ES-I3 (cell line): ENCODE measurements around the gene NMU.
"Not testable (repeated sequence)": the region's sequence is repeated elsewhere in the genome, so short reads cannot be mapped to it uniquely, and the experiment has no call there.

Source experiments
- H3K36me3 ChIP-seq: 2 replicates; pipeline ENCODE4 v1.6.1; 2013; ENCODE audit warnings: mild to moderate bottlenecking, low read length, control low read depth, moderate library complexity; ENCODE audit not compliant: insufficient read depth
- H3K4me1 ChIP-seq: 2 replicates; pipeline ENCODE4 v1.6.1; 2013; ENCODE audit warnings: mild to moderate bottlenecking, control low read depth, low read length; ENCODE audit not compliant: insufficient read depth
- H3K9ac ChIP-seq: 2 replicates; pipeline ENCODE4 v1.6.1; 2013; ENCODE audit warnings: low read depth, mild to moderate bottlenecking, low read length, moderate library complexity
- H3K9me3 ChIP-seq: 2 replicates; pipeline ENCODE4 v1.6.1; 2013; ENCODE audit warnings: mild to moderate bottlenecking, low read length, moderate library complexity; ENCODE audit not compliant: control insufficient read depth, insufficient read depth

NMU gene, protein sequence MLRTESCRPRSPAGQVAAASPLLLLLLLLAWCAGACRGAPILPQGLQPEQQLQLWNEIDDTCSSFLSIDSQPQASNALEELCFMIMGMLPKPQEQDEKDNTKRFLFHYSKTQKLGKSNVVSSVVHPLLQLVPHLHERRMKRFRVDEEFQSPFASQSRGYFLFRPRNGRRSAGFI

GRCh38 chr4:55635741-55636655 is at the start of gene NMU:
Gene NMU, minus strand, starts transcription at chr4:55636298. Its CDS starts 106 bp downstream, at chr4:55636192.
- H3K9ac ChIP-seq = peak within 1 kb of the TSS; percentile 60
- H3K36me3 ChIP-seq = no peaks in the 10 kb centered on the region
- H3K4me1 ChIP-seq = peaks cover 27% of the 10 kb centered on the region
- H3K9me3 ChIP-seq = no peaks in the 10 kb centered on the region

DNA sequence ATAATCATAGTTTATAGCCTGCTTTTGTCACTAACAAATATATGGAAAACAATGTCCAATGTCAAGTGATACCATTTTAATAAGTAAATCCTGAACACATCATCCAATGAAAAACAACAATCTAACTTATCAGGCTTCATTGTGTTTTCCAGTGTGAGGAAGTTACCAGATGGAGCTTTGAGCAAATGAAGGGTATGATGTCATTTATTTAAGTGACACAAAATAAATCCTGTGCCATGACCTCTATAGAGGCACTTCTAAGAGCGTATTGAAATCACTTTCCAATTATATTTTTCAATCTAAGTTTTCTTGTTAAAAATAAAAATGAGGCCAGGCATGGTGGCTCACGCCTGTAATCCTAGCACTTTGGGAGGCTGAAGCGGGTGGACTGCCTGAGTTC is 48.2 kb upstream of the NMU start:
- Histone ChIP-seq H3K9me3 (no peaks in the 10 kb centered on the region), H3K9ac (no peak overlapping the region), H3K36me3 (no peaks in the 10 kb centered on the region), H3K4me1 (no peaks in the 10 kb centered on the region)

DNA sequence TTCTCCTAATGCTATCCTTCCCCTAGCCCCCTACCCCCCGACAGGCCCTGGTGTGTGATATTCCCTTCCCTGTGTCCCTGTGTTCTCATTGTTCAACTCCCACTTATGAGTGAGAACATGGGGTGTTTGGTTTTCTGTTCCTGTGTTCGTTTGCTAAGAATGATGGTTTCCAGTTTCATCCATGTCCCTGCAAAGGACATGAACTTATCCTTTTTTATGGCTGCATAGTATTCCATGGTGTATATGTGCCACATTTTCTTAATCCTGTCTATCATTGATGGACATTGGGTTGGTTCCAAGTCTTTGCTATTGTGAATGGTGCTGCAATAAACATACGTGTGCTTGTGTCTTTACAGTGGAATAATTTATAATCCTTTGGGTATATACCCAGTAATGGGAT is 46.7 kb upstream of the NMU start:
- not testable (repeated sequence) for H3K36me3 ChIP-seq, H3K9ac ChIP-seq, H3K9me3 ChIP-seq, H3K4me1 ChIP-seq

GRCh38 chr4:55682295-55682694 is 46.2 kb upstream of the NMU start:
- no peak overlapping the region for H3K9ac ChIP-seq
- no peaks in the 10 kb centered on the region for H3K36me3 ChIP-seq
- H3K9me3 ChIP-seq = no peaks in the 10 kb centered on the region
- no peaks in the 10 kb centered on the region for H3K4me1 ChIP-seq

- H3K4me1 ChIP-seq = no peaks in the 10 kb centered on the region
- no peak overlapping the region for H3K9ac ChIP-seq
- H3K36me3 ChIP-seq = no peaks in the 10 kb centered on the region
- H3K9me3 ChIP-seq = no peaks in the 10 kb centered on the region
These were observed 45.3 kb upstream of the NMU start for GRCh38 chr4:55681430-55681829.

- Histone ChIP-seq H3K4me1 (peaks cover 7% of the 10 kb centered on the region; the same call in 1 of the 2 replicates), H3K36me3 (no peaks in the 10 kb centered on the region), H3K9me3 (no peaks in the 10 kb centered on the region), H3K9ac (no peak overlapping the region)
These were observed 39.2 kb upstream of the NMU start for GRCh38 chr4:55675196-55675793.

DNA sequence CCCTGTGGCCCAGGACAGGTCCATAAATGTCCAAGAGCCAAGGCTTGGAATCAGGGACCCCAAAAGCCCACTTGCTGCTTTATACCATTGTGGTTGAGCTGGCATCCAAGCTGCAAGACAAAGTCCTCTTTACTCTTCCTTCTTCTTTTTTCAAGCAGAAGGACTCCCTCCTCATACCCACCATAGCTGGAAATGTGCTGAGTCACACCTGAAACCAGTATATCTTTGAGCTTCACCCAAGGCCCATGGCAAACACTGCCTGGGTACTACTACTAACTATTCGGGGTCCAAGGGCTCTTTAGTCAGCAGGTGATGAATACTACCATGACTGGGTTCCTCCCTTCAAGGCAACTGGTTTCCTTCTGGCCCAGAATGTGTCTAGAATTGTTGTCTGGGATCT is 37.3 kb upstream of the NMU start:
- Histone ChIP-seq H3K9me3 (no peaks in the 10 kb centered on the region), H3K36me3 (no peaks in the 10 kb centered on the region), H3K4me1 (peaks cover 7% of the 10 kb centered on the region; the same call in 1 of the 2 replicates), H3K9ac (no peak overlapping the region)

DNA sequence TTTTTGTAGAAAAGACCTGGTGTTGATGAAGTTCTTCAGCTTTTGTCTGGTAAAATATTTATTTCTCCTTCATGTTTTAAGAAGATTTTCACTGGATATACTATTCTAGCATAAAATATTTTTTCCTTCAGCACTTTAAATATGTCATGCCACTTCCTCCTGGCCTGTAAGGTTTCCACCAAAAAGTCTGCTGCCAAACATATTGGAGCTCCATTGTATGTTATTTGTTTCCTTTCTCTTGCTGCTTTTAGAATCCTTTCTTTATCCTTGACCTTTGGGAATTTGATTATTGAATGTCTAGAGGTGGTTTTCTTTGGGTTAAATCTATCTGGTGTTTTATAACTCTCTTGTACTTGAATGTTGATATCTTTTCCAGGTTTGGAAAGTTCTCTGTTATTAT is 35.6 kb upstream of the NMU start:
- Histone ChIP-seq H3K9ac (no peak overlapping the region), H3K4me1 (peaks cover 7% of the 10 kb centered on the region; the same call in 1 of the 2 replicates), H3K36me3 (no peaks in the 10 kb centered on the region), H3K9me3 (no peaks in the 10 kb centered on the region)

DNA sequence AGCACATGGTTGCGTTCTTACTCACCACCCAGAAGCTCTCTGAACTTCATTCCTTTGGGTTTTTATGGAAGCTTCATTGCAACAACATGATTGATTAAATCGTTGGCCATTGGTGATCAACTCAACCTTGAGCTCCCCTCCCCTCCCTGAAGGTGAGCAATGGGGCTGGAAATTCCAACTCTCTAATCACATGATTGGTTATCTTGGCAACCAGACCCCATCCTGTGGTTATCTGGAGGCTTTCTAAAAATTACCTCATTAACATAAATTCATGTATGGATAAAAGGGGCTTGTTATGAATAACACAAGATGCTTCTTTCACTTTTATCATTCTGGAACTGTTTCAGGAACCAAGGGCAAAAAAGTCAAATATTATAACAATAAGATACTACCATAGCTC is 34.6 kb upstream of the NMU start:
- H3K9me3 ChIP-seq = no peaks in the 10 kb centered on the region
- H3K36me3 ChIP-seq = no peaks in the 10 kb centered on the region
- no peak overlapping the region for H3K9ac ChIP-seq
- H3K4me1 ChIP-seq = peaks cover 6% of the 10 kb centered on the region; the same call in 1 of the 2 replicates

- H3K9ac ChIP-seq = no peak overlapping the region
- H3K36me3 ChIP-seq = no peaks in the 10 kb centered on the region
- no peaks in the 10 kb centered on the region for H3K4me1 ChIP-seq
- H3K9me3 ChIP-seq = no peaks in the 10 kb centered on the region
These were observed 32.4 kb upstream of the NMU start for GRCh38 chr4:55668449-55668848.

DNA sequence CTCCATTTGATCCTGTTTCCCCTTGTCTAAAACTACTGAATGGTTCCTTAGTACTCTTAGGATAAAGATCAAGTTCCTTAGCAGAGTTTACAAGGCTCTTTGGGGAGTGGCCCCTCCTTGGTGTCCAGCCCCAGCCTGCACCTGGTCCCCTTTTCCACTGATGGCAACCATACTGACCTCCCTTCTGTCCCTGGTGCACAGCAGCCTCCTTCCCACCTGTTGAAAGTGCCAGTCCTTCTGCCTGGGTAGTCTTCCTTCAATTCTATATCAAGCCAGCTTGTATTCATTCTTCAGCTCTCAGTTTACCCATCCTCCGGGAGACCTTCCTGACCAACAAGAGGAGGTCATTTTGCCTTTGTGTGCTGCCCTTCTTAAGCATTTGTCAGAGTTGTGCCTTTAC is 30.4 kb upstream of the NMU start:
- H3K4me1 ChIP-seq = no peaks in the 10 kb centered on the region
- H3K9ac ChIP-seq = no peak overlapping the region
- H3K36me3 ChIP-seq = no peaks in the 10 kb centered on the region
- no peaks in the 10 kb centered on the region for H3K9me3 ChIP-seq

- no peak overlapping the region for H3K9ac ChIP-seq
- H3K36me3 ChIP-seq = no peaks in the 10 kb centered on the region
- H3K9me3 ChIP-seq = no peaks in the 10 kb centered on the region
- peaks cover 9% of the 10 kb centered on the region; the same call in 1 of the 2 replicates for H3K4me1 ChIP-seq
These were observed 27.0 kb upstream of the NMU start for GRCh38 chr4:55663145-55663544.

- Histone ChIP-seq H3K36me3 (no peaks in the 10 kb centered on the region), H3K9me3 (no peaks in the 10 kb centered on the region), H3K9ac (no peak overlapping the region), H3K4me1 (peaks cover 9% of the 10 kb centered on the region; the same call in 1 of the 2 replicates)
These were observed 25.4 kb upstream of the NMU start for GRCh38 chr4:55661398-55662056.

- Histone ChIP-seq H3K9ac (no peak overlapping the region), H3K4me1 (peaks cover 9% of the 10 kb centered on the region; the same call in 1 of the 2 replicates), H3K9me3 (no peaks in the 10 kb centered on the region)
These were observed 22.6 kb upstream of the NMU start for GRCh38 chr4:55658657-55659056.

More at GRCh38 chr4:55658657-55659056, 22.6 kb upstream of the NMU start:
- no peaks in the 10 kb centered on the region for H3K36me3 ChIP-seq
